Vagina (tissue), 2 donors: ENCODE results near the gene UPF1.

Experiments used
- CTCF ChIP-seq, 3 experiments: fragments of 450-650 bp in 2 of 3; fragments of 200-600 bp in 1 of 3; sonication (generic) in 1 of 3; IDR thresholded peaks; one replicate each; pipeline ENCODE4 v1.5.1; 2017 to 2019; ENCODE audit warnings: antibody characterized with exemption in 3 of 3, mild to moderate bottlenecking in 2 of 3, moderate library complexity in 2 of 3
- POLR2A ChIP-seq, 2 donors: fragments of 450-650 bp; IDR thresholded peaks; one replicate each; pipeline ENCODE4 v1.6.1; 2017; ENCODE audit warnings: antibody characterized with exemption in 2 of 2, mild to moderate bottlenecking in 2 of 2, moderate library complexity in 2 of 2
- POLR2AphosphoS5 ChIP-seq, 2 donors: sonication (generic); formaldehyde crosslinking; IDR thresholded peaks; one replicate each; pipeline ENCODE4 v1.9.0; 2017; ENCODE audit warnings: antibody characterized with exemption in 2 of 2, mild to moderate bottlenecking in 2 of 2, low read depth in 1 of 2; ENCODE audit not compliant: insufficient read depth in 1 of 2

- TF ChIP-seq POLR2A (IDR thresholded peaks at IDR 0.05) (no peak), CTCF (IDR thresholded peaks at IDR 0.05) (no peak), POLR2AphosphoS5 (IDR thresholded peaks at IDR 0.05; ENCODE audit: insufficient read depth in 1 of 2, low read depth in 1 of 2) (no peak)
Observed at GRCh38 chr19:18893587-18894253, 62.0 kb downstream of the UPF1 start.
